Activated naive CD8-positive, alpha-beta T cell treated with anti-CD3 and anti-CD28 coated beads, Interleukin-2, amount 50 U/mL, for 16 hours (primary cell): ENCODE measurements around the gene GANAB.
A peak's percentile ranks its signal among the peaks of the same experiment; 100 is the strongest.
"Not testable (repeated sequence)": the region's sequence is repeated elsewhere in the genome, so short reads cannot be mapped to it uniquely, and the experiment has no call there.

Experiments used
- DNase-seq: peaks from one replicate; pipeline ENCODE4 v3.0.0-alpha.2; 2020; ENCODE audit warnings: low read depth, low spot score

Gene GANAB

DNA sequence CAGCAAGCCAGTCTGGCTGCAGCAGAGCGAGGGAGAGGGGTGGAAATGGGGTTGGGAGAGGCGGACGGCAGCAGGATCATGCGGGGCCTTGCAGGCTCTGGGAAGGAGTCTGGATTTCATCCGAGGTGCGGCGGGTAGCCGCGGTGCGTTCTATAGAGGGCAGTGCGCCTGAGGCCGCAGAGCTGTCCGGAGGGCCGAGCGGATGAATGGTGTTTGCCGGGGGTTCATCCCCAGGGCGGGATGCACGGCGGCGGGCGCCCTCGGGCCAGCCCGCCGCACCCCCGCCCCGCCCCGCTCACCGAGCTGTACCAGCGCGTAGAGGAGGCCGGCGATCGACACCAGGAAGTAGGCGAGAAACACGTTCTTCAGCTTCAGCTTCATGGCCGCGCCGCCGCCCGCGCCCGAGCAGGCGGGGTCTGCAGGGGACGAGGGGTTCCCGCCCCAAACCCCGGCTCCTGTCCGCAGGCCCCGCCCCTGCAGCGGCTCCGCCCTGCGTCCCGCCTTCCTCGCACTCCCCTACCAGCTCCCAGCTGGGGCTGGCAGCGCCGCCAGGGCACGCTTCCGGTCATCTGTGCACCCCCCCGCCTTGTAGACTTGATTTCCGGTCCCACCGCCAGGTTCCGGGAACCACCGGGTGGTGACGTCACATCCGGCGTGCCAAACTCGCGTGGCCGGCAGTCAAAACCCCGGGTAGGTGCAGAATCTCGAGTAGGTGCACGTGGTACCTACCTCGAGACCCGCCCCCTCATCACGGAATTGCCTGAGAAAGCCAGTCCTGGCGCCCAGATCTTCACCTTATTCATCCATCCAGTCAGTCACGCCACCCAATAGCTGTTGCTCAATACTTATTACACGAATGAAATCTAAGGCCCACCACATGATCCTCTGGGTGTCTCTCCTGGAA lies 24.6 kb downstream of the GANAB start, which contains the start of gene B3GAT3:
B3GAT3 (minus strand) TSS at position 420 of the 904 bp plus-strand sequence; CDS start at position 381, 39 bp downstream.
- DNase-seq: peak; percentile 90

DNA sequence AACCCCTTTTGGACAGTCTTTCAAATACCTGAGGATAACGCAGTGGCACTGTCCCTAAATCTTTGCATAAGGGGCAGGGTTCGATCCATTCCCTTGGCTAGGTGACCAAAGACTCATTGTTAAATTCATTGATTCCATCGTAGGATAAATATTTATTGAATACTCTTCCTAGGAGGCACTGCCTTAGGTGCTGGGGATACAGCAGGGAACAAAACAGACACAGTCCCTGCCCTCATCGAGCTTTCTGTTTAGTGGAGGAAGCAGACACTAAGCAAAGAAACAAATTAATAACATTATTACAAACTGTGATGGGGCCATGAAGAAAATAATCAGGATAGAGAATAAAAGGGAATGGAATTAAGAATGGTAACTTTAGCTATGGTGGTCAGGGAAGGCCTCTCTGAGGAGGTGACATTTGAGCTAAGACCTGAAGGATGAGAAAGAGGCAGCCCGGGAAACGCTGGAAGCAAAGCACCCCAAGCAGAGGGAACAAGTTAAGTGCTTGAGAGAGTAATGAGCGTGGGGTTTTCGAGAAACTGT lies 25.3 kb downstream of the GANAB start:
- DNase-seq: no peak

DNA sequence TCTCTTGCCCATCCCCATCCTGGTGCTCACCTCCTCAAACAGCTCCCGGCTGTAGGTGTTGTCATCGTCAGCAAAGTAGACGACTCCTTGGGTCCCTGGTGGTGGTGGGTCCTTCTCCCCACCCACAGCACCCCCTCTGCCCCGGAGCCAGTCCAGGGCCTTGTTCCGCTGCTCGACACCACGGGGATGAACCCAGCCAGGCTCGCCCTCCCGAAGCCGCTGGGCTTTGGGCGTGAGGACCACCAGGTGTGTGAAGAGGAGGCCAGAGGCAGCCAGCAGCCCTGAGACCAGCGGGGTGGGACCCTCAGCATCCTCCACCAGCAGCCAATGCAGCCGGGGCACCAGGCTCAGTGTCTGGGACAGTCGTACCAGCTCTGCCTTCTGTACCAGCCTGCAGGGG lies 29.5 kb downstream of the GANAB start:
- not testable (repeated sequence) for DNase-seq

DNA sequence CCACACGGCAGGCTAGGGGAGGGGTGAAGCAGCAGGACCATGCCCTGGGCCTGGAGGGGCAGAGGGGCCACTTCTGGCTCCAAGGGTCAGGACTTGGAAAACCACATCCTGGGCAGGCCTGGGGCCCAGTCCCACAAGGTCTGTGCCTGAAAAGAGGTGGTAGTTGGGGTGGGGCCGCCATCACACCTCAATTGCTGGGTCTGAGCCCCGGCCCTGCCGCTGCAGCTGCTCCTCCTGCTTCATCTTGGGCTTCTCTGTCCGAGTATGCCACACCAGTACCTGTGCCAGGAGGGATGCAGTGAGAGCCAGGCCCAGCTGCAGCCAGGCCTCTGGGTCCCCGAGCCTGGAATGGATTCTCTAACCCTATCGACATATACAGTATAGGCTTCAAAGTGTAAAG lies 30.9 kb downstream of the GANAB start:
- no peak for DNase-seq

DNA sequence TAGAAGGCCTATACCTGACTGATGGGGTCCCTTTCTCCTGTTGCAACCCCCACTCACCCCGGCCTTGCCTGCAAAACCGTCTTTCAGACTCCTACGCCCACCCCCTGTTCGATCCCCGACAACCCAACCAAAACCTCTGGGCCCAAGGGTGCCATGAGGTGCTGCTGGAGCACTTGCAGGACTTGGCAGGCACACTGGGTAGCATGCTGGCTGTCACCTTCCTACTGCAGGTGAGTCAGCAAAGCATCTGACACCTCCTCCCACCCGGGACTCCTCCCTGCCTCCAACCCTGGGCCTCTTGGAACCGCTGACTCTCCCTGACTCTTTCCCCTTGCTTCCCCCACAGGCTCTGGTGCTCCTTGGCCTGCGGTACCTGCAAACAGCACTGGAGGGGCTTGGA lies 32.1 kb downstream of the GANAB start:
- DNase-seq: no peak

DNA sequence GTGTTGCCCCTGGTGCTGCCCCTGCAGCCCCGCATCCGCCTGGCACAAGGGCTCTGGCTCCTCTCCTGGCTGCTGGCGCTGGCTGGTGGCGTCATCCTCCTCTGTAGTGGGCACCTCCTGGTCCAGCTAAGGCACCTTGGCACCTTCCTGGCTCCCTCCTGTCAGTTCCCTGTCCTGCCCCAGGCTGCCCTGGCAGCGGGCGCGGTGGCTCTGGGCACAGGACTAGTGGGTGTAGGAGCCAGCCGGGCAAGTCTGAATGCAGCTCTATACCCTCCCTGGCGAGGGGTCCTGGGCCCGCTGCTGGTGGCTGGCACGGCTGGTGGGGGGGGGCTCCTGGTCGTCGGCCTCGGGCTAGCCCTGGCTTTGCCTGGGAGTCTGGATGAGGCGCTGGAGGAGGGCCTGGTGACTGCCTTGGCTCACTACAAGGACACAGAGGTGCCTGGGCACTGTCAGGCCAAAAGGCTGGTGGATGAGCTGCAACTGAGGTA lies 33.1 kb downstream of the GANAB start:
- DNase-seq: no peak

DNA sequence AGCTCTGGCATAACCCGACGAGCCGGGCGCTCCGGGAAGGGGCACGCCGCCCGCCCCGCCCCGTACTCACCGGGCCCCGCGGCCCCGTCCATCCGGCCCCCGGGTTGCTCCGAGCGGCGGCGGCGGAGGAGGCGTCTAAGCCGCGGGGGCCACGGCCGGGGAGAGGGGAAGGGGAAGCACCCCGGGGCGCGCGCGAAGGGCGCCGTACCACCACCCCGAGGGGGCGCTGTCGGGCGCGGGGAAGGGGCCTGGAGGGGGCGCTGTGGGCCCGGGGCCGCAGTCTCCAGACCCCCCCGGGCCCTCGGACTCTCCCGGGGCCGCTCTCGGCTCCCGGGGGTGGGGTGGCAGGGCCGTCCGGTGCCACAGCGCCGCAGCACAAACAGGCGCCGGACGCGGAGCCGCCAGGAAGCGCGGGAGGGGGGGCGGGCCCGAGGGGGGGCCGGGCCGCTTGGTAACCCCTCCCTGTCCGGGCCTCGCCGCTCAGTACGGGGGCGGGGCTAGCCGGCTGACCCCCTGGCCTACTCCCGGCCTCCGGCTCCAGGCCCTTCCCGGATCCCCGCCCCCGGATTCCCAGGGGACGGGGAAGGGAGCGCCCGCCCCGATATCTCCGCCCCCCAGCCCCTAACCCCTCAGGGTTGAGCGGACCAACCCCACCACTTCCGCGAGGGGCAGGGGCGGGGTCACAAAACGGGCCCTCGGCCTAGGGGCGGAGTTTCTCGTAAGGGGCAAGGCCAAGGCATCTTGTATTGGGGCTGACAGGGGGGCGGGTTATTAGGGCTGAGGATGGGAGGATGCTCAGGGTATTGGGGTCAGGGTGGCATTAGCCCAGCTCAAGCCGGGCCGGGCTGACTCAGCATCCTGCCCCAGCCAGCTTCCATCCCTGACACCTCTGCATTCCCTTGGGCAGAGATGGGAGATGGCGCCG lies 33.8 kb downstream of the GANAB start, which contains the start of the genes EML3 and ROM1:
EML3 (minus strand) TSS at position 410 of the 925 bp plus-strand sequence; CDS start at position 92, 318 bp downstream.
ROM1 (plus strand) TSS at position 892 of the 925 bp plus-strand sequence; CDS start at position 917, 25 bp downstream.
- peak; percentile 80 for DNase-seq

DNA sequence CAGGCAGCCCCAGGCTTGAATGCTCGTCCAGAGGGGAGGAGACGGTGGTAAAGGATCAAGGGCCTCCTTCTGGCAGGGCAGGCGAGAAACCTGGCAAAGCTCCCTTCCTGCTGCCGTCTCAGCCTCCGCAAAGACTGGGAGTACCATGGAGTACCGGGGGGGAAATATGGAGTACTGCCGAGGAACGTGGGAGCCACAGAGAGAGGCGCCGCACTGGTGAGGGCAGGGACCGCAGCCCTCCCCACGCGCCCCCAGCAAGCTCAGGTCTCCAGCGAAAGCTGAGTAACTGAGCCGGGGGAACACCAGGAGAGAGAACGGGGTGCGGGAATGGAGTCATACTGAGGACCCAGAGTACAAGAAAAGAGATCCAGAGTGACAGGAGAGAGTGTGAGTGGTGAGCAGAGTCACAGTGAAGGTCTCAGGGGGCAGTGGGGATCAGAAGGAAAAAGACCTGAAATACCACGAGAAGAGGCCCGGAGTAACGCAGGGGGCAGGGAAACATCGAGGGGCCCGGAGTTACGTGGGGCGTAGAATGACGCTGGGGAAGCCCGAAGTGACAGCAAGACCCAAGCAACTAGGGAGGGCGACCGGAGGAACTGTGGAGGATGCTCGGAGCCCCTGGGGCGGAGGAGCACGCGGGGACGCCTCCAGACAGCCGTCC lies 34.6 kb downstream of the GANAB start:
- no peak for DNase-seq

DNA sequence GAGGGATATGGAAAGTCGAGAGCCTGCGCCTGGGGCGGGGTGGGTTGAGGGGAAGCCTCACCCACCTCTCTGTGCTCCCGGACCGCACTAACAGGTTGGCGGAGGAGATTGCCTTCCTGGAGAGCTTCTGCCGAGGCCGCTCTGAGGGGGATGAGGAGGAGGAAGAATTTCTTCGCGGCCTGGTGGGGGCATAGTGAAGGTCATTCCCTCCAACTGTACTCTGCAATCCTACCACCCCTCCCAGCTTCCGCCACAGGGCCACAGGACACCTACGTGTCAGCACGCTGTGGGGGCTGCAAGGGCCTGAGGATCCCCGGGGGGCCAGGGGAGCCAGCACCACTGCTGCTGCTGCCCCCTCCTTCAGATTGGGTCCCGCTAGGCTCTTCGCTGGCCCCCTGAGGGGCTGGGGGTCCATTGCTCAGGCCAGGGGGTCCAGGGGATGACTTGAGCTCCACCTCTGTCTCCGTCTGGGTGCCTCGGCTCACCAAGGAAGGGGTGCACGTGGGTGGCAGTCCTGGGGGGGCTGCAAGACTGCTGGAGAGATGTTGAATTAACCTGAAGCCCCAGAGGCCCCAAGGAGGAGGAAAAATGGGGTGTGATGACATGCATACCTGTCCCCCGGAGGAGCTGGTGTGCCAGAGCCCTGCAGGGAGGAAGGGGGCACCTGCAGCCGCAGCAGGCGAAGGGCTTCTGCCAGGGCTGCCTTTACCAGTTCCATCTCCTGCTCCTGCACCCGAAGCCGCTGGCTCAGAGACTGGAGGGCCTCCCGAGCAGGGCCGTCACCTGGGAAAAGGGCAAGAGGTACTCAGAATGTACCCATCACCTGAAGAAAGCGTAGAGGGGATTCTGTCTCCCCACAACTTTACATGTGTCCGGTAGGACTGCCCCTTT lies 35.4 kb downstream of the GANAB start:
- no peak for DNase-seq

DNA sequence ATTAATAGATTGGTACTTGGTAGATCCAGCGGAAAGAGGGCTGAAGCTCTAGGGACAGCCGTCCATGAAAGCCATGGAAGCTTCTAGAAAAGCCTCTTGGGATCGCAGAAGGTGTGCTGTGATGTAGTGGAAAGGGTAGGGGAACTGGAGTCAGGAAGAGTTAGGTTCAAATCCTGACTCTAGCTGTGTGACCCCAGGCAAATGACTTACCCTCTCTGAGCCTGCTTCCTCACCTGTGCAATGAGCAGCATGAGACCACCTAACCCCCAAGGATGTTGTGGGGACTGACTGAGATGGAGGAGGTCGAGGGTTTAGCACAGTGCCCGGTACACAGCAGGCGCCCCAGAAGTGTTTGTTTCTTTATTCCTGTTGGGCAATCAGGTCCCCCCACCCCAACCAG lies 36.0 kb downstream of the GANAB start:
- DNase-seq: no peak

DNA sequence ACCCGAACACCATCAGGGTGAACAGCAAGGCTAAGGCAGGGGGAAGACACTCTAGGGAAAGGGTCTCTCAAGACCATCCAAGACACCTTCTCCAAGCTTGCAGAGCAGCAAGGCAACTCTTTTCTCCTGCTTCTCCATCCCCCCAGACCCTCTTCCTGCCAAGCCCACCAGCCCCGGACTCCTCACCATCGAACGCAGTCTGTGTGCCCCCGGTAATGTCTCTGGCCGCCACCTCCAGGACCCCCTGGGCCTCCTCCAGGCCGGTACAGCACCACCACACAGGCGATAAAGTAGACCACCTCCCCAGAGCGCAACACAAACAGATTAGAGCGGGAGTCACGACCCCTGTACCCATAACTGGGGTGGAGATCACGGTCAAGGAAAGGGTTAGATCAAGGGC lies 37.6 kb downstream of the GANAB start:
- DNase-seq: no peak

DNA sequence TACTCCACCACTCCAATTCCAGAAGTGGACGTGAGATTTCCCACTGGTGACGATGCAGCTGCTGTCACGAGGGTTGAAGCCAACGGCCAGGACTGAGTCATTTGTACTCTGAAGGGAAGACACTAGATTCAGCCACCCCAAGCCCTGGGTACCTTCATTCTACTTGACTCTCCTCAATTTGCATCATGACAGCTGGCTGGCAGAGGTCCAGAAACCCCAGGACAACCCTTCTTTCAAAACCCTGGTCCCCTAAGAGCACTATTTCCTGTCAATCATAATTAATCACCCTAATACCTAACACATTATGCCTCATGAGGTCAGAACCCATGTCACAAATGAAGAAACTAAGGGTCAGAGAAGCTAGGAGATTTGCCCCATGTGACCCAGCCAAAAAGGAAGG lies 38.7 kb downstream of the GANAB start:
- no peak for DNase-seq

DNA sequence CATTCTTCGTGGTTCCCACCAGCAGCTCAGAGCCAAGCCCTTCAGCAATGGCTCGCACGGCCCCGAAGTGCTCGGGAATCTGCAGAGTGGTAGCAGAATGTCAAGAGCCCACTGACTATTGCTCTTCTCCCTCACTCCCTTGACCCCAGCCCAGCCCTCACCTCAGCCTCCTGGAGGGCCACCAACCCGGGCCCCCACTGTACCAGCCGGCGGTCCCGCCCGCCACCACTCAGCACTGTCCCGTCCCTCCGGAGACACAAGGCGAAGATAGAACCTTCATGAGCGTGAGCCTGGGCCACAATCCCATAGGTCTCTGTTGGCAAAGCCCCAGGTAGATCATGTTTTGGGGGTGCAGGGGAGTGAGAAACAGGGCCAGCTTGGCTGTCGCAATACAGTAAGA lies 40.5 kb downstream of the GANAB start:
- DNase-seq: no peak

DNA sequence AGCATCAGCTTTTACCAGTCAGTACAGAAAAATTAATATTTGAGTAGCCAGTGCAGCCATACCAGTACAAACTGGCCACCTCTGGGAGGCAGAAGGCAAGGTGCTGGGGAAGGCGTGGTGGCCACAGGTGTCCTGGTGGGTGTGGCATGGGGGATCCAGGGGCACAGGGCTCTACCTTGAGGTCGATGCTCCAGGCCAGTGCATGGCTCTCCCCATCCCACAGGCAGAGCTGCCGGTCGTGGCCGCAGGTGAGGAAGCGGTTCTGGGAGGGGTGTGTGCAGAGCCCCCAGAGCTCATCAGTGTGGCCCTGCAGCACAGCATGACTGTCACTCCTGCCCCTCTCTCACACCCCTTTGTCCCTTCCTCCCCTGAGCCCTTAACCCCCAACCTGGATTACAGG lies 40.9 kb downstream of the GANAB start:
- no peak for DNase-seq

DNA sequence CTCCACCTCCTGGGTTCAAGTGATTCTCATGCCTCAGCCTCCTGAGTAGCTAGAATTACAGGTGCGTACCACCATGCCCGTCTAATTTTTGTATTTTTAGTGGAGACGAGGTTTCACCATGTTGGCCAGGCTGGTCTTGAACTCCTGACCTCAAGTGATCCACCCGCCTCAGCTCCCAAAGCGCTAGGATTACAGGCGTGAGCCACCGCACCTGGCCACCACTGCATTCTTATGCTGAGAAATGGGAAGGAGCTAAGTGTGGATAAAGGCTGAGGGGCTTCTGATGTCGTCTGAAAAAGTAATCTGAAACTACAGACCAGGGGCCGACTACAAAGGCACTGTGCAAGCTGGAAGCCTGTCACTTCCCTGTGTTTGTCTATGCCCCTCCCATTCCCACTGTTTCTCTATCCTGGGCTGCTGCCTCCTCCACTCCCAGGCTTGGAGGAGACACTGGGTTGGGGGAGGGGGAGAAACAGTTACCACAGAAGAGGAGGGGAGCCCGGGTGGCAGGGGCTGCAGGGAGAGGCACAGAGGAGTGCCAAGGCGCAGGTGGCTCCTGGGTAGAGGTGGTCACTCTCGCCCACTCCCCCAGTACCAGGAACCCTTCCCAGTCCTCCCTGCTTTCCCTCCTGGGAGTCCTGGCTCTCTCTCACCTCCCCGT lies 41.8 kb downstream of the GANAB start:
- no peak for DNase-seq

DNA sequence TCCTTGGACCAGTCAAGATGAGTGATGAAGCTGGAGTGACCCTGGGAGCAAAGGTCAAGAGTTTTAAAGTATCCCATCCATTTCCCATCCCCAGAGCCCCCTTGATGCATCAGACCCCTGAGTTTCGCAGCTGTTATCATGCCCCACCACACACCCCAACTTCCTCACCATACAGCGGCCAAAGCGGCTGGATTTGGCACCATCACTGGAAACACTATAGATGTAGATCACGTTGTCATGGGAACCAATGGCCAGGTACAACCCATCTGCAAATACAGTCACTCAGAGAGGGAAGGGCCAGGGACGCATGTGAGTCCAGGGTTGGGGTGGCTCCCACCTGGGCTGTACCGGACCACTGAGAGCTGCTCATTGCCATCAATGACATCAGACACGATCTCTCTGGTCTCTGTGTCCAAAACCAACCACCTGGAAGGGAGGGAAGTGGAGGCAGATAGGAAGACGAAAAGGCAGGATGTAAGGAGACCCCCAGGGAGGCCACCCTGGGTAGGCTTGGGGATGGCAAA lies 42.6 kb downstream of the GANAB start:
- no peak for DNase-seq

DNA sequence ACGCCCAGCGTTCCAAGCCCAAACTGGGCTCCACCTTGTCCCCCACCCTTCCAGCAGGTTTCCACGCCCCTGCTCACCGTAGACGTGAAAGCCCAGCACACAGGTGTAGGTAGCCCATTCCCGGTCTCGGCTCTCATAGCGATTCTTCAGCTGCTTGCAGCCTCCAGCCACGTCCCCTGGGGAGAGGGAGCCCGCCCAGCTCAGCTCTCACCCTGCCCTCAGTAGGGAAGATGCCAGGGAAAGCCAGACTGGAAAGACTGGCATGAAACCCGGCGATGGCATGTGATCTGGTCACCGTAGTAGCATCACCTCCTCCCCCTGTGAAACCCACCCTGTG lies 43.4 kb downstream of the GANAB start:
- no peak for DNase-seq

DNA sequence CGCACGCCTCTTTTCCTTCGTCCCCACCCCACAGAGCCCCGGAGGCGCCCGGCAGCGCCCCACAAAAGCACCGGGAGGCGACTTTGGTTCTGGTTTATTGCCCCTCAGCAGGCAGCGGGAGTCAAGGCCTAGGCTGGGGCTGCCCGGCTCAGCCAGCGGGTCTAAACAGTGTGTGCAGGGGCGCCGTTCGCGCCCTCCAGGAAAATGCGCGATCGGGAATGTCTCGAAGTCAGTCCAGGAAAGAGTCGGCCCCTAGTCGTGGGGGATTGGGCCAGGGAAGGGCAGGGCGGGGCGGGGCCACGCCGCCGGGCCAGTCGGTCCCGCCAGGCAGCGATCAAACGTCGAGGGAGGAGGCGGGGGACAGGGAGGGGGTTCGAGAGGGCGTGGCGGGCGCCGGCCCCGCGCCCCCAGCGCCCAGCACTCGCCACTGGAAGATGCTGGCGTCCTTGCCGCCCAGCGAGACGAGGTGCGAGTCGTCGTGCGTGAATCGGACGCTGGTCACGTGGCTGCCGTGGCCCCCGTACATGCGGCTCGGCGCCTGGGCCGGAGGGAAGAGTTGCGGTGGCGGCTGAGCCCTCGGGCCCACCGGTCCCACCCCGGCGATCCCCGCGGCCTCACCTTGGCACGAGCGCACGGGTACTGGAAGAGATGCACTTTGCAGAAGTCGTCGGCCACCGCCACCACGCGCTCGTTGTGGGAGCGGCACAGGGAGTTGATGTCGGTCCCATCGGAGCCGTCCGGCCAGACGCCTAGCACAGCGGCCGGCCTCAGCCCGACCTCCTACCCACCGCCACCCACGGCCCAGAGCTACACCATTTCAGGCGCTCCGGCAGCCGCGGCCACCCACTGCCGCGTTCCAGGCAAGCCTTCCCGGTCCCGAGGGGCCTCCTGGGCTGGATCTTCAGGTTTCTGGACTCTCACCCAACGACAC lies 44.0 kb downstream of the GANAB start:
- DNase-seq: no peak
